Activated T-cell treated with anti-CD3 and anti-CD28 coated beads for 24 hours (primary cell): Measurements from ENCODE around the gene PTRH1.

Experiments used
- DNase-seq: peaks from one replicate; pipeline ENCODE4 v3.0.0-alpha.2; 2020; ENCODE audit warnings: low read depth

The PTRH1 gene

GRCh38 chr9:127694890-127695720, 20.4 kb downstream of the PTRH1 start:
- DNase-seq = no peak

GRCh38 chr9:127693697-127694096, 21.8 kb downstream of the PTRH1 start:
- no peak for DNase-seq

- no peak for DNase-seq
Measured at GRCh38 chr9:127693143-127693542, 22.3 kb downstream of the PTRH1 start.

GRCh38 chr9:127692071-127692470, 23.4 kb downstream of the PTRH1 start:
- DNase-seq = no peak

- no peak for DNase-seq
Measured at GRCh38 chr9:127690735-127691134, 24.7 kb downstream of the PTRH1 start.

- no peak for DNase-seq
Measured at GRCh38 chr9:127689329-127690000, 26.0 kb downstream of the PTRH1 start.

GRCh38 chr9:127686461-127687393, 28.7 kb downstream of the PTRH1 start:
- DNase-seq = no peak

- no peak for DNase-seq
Measured at GRCh38 chr9:127684576-127684975, 30.9 kb downstream of the PTRH1 start.

- DNase-seq = no peak
Measured at GRCh38 chr9:127683723-127684122, 31.7 kb downstream of the PTRH1 start.

- no peak for DNase-seq
Measured at GRCh38 chr9:127682351-127683136, 32.9 kb downstream of the PTRH1 start.

GRCh38 chr9:127680846-127681245, 34.6 kb downstream of the PTRH1 start:
- DNase-seq = no peak

GRCh38 chr9:127680226-127680625, 35.2 kb downstream of the PTRH1 start:
- DNase-seq = no peak

GRCh38 chr9:127679506-127679905, 36.0 kb downstream of the PTRH1 start:
- DNase-seq = no peak

- no peak for DNase-seq
Measured at GRCh38 chr9:127676638-127677037, 38.8 kb downstream of the PTRH1 start.

- no peak for DNase-seq
Measured at GRCh38 chr9:127673234-127673633, 42.2 kb downstream of the PTRH1 start.

- DNase-seq = no peak
Measured at GRCh38 chr9:127667906-127668305, 47.6 kb downstream of the PTRH1 start.

- DNase-seq = no peak
Measured at GRCh38 chr9:127667127-127667844, 48.2 kb downstream of the PTRH1 start.

- no peak for DNase-seq
Measured at GRCh38 chr9:127664678-127665507, 50.6 kb downstream of the PTRH1 start.

- DNase-seq = no peak
Measured at GRCh38 chr9:127664324-127664677, 51.2 kb downstream of the PTRH1 start.
